Fibroblast of skin of abdomen (primary cell): ENCODE results near the gene ZFAND3.

Source experiments
- DNase-seq: peaks from one replicate; pipeline ENCODE4 v3.0.0-alpha.2; 2013

The ZFAND3 gene

GRCh38 chr6:38156818-38157565 lies 337.5 kb downstream of the ZFAND3 start:
- DNase-seq: no peak

GRCh38 chr6:38157905-38158304 lies 338.4 kb downstream of the ZFAND3 start:
- DNase-seq: no peak

- no peak for DNase-seq
These were observed 339.3 kb downstream of the ZFAND3 start for GRCh38 chr6:38158762-38159350.

- DNase-seq: no peak
These were observed 340.1 kb downstream of the ZFAND3 start for GRCh38 chr6:38159596-38159995.

- DNase-seq: no peak
These were observed 341.3 kb downstream of the ZFAND3 start for GRCh38 chr6:38160831-38161230.

- DNase-seq: no peak
These were observed 341.8 kb downstream of the ZFAND3 start for GRCh38 chr6:38161331-38161730.

GRCh38 chr6:38161754-38162492 lies 342.4 kb downstream of the ZFAND3 start:
- no peak for DNase-seq

GRCh38 chr6:38162493-38163185 lies 343.1 kb downstream of the ZFAND3 start:
- DNase-seq: no peak

GRCh38 chr6:38163186-38164130 lies 343.9 kb downstream of the ZFAND3 start:
- DNase-seq: no peak

GRCh38 chr6:38164131-38164481 lies 344.6 kb downstream of the ZFAND3 start:
- DNase-seq: no peak

GRCh38 chr6:38164671-38165108 lies 345.2 kb downstream of the ZFAND3 start:
- no peak for DNase-seq

GRCh38 chr6:38166411-38167240 lies 347.1 kb downstream of the ZFAND3 start:
- DNase-seq: no peak

GRCh38 chr6:38167598-38167997 lies 348.1 kb downstream of the ZFAND3 start:
- no peak for DNase-seq

- no peak for DNase-seq
These were observed 348.6 kb downstream of the ZFAND3 start for GRCh38 chr6:38168126-38168525.

GRCh38 chr6:38168699-38169098 lies 349.2 kb downstream of the ZFAND3 start:
- DNase-seq: no peak

- no peak for DNase-seq
These were observed 349.9 kb downstream of the ZFAND3 start for GRCh38 chr6:38169221-38169976.

GRCh38 chr6:38169977-38170526 lies 350.5 kb downstream of the ZFAND3 start:
- DNase-seq: no peak

- no peak for DNase-seq
These were observed 351.3 kb downstream of the ZFAND3 start for GRCh38 chr6:38170666-38171355.
